ENCODE results near the gene OR13J1.

OR13J1 gene

GRCh38 chr9:35839926-35840325 is 30.3 kb downstream of the OR13J1 start:
- no peak for DNase-seq (ENCODE audit: low read depth)
- no peak overlapping the region for H3K4me3 ChIP-seq (replicated peaks; ENCODE audit: low read depth, low read length)
- TF ChIP-seq, protein P1, sequence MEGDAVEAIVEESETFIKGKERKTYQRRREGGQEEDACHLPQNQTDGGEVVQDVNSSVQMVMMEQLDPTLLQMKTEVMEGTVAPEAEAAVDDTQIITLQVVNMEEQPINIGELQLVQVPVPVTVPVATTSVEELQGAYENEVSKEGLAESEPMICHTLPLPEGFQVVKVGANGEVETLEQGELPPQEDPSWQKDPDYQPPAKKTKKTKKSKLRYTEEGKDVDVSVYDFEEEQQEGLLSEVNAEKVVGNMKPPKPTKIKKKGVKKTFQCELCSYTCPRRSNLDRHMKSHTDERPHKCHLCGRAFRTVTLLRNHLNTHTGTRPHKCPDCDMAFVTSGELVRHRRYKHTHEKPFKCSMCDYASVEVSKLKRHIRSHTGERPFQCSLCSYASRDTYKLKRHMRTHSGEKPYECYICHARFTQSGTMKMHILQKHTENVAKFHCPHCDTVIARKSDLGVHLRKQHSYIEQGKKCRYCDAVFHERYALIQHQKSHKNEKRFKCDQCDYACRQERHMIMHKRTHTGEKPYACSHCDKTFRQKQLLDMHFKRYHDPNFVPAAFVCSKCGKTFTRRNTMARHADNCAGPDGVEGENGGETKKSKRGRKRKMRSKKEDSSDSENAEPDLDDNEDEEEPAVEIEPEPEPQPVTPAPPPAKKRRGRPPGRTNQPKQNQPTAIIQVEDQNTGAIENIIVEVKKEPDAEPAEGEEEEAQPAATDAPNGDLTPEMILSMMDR (IDR thresholded peaks at IDR 0.05; ENCODE audit: low read length, missing control alignments), result no peak

DNA sequence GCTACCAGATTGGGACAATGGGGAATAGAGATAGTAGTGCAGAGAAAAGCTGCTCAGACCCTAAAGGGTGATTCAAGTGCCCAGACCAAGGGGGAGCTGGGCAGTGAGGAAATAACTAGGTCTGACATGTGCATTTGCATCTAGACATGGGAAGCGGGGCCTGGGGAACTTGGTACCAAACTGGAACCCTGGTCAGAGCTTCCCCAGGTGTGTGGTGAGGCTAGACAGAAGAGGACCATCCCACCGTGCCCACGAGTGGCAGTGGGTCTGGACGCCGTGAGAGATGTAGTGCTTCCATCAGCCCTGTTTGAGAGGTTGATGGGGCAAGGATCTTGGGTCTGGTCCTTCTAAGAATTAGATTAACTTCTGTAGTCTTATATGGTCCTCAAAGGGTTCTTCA is 33.6 kb downstream of the OR13J1 start:
- TF ChIP-seq, protein P1 (IDR thresholded peaks at IDR 0.05; ENCODE audit: low read length, missing control alignments), result no peak
- H3K4me3 ChIP-seq (replicated peaks; ENCODE audit: low read depth, low read length), result no peak overlapping the region
- DNase-seq (ENCODE audit: low read depth), result no peak

GRCh38 chr9:35835766-35836165 is 34.4 kb downstream of the OR13J1 start:
- TF ChIP-seq, protein P1 (IDR thresholded peaks at IDR 0.05; ENCODE audit: low read length, missing control alignments), result no peak
- DNase-seq (ENCODE audit: low read depth), result no peak
- H3K4me3 ChIP-seq (replicated peaks; ENCODE audit: low read depth, low read length), result no peak overlapping the region

DNA sequence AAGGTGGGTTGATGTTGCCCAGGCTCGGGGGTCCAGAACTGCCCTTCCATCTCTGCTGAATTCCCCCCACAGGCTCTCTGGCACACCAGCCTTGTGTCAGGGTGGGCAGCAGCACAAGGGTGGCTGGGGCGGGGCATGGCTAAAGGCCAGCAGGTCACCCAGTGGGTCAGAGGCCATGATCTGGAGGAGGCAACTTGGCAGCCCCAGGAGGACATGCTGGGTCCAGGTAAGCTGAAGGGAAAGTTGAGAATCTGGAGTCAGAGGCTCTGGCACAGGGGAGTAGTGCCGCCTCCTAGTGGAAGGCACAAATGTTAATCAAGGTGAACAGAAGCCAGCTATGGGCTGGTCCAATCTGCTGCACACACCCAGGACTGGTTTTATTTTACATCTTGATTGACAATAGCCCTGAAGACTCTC is 35.0 kb downstream of the OR13J1 start:
- TF ChIP-seq, protein P1 (IDR thresholded peaks at IDR 0.05; ENCODE audit: low read length, missing control alignments), result peak; percentile 30
- DNase-seq (ENCODE audit: low read depth), result no peak
- H3K4me3 ChIP-seq (replicated peaks; ENCODE audit: low read depth, low read length), result no peak overlapping the region

- H3K4me3 ChIP-seq (replicated peaks; ENCODE audit: low read depth, low read length), result no peak overlapping the region
- no peak for DNase-seq (ENCODE audit: low read depth)
- TF ChIP-seq, protein P1 (IDR thresholded peaks at IDR 0.05; ENCODE audit: low read length, missing control alignments), result no peak
These were observed 35.7 kb downstream of the OR13J1 start for GRCh38 chr9:35834260-35835215.

- no peak for DNase-seq (ENCODE audit: low read depth)
- TF ChIP-seq, protein P1 (IDR thresholded peaks at IDR 0.05; ENCODE audit: low read length, missing control alignments), result no peak
- no peak overlapping the region for H3K4me3 ChIP-seq (replicated peaks; ENCODE audit: low read depth, low read length)
These were observed 37.4 kb downstream of the OR13J1 start for GRCh38 chr9:35832814-35833213.
